Right lobe of liver (tissue), 6 donors: Measurements from ENCODE around the gene PLCL1. TPM values are rescaled to one million over a fixed set of nuclear protein-coding genes. Genes with fewer than 3 reads are reported as not detected.
"Not testable (repeated sequence)": the region's sequence is repeated elsewhere in the genome, so short reads cannot be mapped to it uniquely, and the experiment has no call there.

Experiments used
- ATAC-seq, 4 donors: fragments of 200-7000 bp; cut with Tn5 transposase; one replicate each; pipeline ENCODE4 v1.9.1; 2020; ENCODE audit warnings: mild to moderate bottlenecking in 4 of 4, moderate library complexity in 4 of 4
- DNase-seq, 3 donors: peaks; one replicate each; pipeline ENCODE4 v3.0.0-alpha.2; 2020
- H3K27ac ChIP-seq, 3 donors: fragments of 200-600 bp; one replicate each; pipeline ENCODE4 v1.8.0; 2022
- H3K27me3 ChIP-seq, 2 donors: fragments of 200-600 bp; one replicate each; pipeline ENCODE4 v1.8.0; 2022
- H3K36me3 ChIP-seq, 4 donors: fragments of 200-600 bp; sonication (generic) in 1 of 4; one replicate each; pipeline versions ENCODE4 v1.5.1 to v1.8.0; 2017 to 2022; ENCODE audit warnings: control low read depth in 1 of 4
- H3K4me1 ChIP-seq, 4 donors: fragments of 200-600 bp; sonication (generic) in 1 of 4; one replicate each; pipeline versions ENCODE4 v1.5.1 to v1.8.0; 2017 to 2022; ENCODE audit warnings: control low read depth in 1 of 4
- H3K4me3 ChIP-seq, 3 donors: fragments of 200-600 bp; one replicate each; pipeline ENCODE4 v1.8.0; 2022
- H3K9me3 ChIP-seq, 4 donors: fragments of 200-600 bp; sonication (generic) in 1 of 4; one replicate each; pipeline versions ENCODE4 v1.5.1 to v1.8.0; 2017 to 2022; ENCODE audit warnings: control low read depth in 1 of 4
- POLR2A ChIP-seq: fragments of 450-650 bp; IDR thresholded peaks from one replicate; pipeline ENCODE4 v1.6.1; 2017; ENCODE audit warnings: antibody characterized with exemption, mild to moderate bottlenecking
- whole genome bisulfite sequencing: methylation state at CpG from one replicate; pipeline ENCODE4 v1.1.6; 2018; ENCODE audit warnings: low coverage, low lambda C conversion rate; ENCODE audit not compliant: insufficient coverage; ENCODE audit errors: missing lambda C conversion rate; 5-methylcytosine and 5-hydroxymethylcytosine counted together
- intact Hi-C, 2 donors: fragments of 100-400 bp; cut with DNase I; formaldehyde crosslinking; loops; one replicate each; pipeline versions ENCODE4 v1.11.2 to v1.14.1; 2022
- total RNA-seq, 6 experiments: library from RNA; depleted of rRNA in 2 of 6; stranded (reverse); fragments of >200 nt in 2 of 6; fragmentation: NEBNext Ultra II Directional in 3 of 6; extraction: Animal tissue kit (Norgen Biotek cat#: 25700) in 3 of 6; gene quantifications; one replicate each; pipeline versions ENCODE4 v1.1.0 to v1.2.4, GENCODE V29; 2016 to 2023
- TF ChIP-seq, protein P1 (sequence below), 4 donors: fragments of 200-600 bp in 3 of 4; fragments of 450-650 bp in 1 of 4; IDR thresholded peaks; one replicate each; pipeline versions ENCODE4 v1.5.1 to v1.8.0; 2016 to 2022; ENCODE audit warnings: antibody characterized with exemption in 4 of 4, mild to moderate bottlenecking in 2 of 4
- donor health status: DM: no; HTN: yes; CAD: no.
- donor health status: DM: no; HTN: no; CAD: no.
- donor health status: DM: no; HTN: no; CAD: no.
- donor health status: DM: no; HTN: yes; CAD: no.
- donor health status: DM: no; HTN: yes; CAD: no.

PLCL1 gene
- total RNA-seq, 6 experiments from 2014 or later, result 0.12 to 0.37 (median 0.24) TPM

DNA sequence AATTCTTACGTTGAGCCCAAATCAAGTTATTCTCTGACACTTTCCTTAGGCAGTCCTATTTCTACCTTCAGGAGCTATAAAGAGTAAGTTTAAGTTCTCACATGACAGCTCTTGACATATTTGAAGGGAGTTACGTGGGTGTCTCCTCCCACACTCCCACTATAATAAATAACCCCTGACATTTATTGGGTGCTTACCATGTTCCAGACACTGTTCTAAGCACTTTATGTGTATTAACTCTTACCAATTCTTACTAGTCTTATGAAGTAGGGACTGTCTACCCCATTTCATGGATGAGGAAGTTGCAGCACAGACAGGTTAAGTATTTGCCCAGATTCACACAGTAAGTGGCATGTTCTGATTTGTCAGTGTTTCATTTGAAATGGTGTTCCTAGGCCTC lies 17.9 kb downstream of the PLCL1 start:
- Histone ChIP-seq H3K4me1 (no peaks in the 10 kb centered on the region), H3K27ac (no peak overlapping the region), H3K27me3 (no peaks in the 10 kb centered on the region), H3K36me3 (no peaks in the 10 kb centered on the region), H3K9me3 (no peaks in the 10 kb centered on the region), H3K4me3 (no peak overlapping the region)
- ATAC-seq (no peak), DNase-seq (no peak)
- WGBS, result 73% methylated on average over 2 of the region's 2 CpGs
- TF ChIP-seq, protein P1, sequence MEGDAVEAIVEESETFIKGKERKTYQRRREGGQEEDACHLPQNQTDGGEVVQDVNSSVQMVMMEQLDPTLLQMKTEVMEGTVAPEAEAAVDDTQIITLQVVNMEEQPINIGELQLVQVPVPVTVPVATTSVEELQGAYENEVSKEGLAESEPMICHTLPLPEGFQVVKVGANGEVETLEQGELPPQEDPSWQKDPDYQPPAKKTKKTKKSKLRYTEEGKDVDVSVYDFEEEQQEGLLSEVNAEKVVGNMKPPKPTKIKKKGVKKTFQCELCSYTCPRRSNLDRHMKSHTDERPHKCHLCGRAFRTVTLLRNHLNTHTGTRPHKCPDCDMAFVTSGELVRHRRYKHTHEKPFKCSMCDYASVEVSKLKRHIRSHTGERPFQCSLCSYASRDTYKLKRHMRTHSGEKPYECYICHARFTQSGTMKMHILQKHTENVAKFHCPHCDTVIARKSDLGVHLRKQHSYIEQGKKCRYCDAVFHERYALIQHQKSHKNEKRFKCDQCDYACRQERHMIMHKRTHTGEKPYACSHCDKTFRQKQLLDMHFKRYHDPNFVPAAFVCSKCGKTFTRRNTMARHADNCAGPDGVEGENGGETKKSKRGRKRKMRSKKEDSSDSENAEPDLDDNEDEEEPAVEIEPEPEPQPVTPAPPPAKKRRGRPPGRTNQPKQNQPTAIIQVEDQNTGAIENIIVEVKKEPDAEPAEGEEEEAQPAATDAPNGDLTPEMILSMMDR (IDR thresholded peaks at IDR 0.05), result no peak
- no peak for TF ChIP-seq POLR2A
- intact Hi-C loops, result no loop called here

DNA sequence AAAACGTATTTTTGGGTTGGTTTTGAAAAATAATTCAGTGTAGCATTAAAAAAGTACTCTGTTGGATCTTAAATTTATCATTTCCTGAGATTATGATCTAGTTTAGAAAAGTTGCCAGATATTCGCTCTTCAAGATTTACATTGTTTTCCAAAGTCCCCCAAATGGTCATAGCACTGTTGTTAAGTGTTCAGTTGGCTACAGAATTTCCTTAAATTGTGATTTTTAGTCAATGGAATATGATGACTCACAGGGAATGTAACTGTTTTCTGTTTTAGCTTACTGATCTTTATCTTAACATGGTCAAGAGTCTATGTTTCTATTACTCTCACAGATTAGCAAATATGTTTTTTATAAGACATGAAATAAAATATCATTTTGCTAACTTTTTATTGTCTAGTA lies 23.2 kb downstream of the PLCL1 start:
- Histone ChIP-seq H3K27me3 (no peaks in the 10 kb centered on the region), H3K4me1 (no peaks in the 10 kb centered on the region), H3K4me3 (no peak overlapping the region), H3K9me3 (peaks cover 0 to 2% (median 0%) of the 10 kb centered on the region in 4 donors), H3K27ac (no peak overlapping the region), H3K36me3 (no peaks in the 10 kb centered on the region)
- no peak for TF ChIP-seq POLR2A
- TF ChIP-seq, protein P1 (IDR thresholded peaks at IDR 0.05), result no peak
- 48% methylated on average over 2 of the region's 2 CpGs for WGBS
- ATAC-seq (no peak), DNase-seq (no peak)
- intact Hi-C loops, result no loop called here

DNA sequence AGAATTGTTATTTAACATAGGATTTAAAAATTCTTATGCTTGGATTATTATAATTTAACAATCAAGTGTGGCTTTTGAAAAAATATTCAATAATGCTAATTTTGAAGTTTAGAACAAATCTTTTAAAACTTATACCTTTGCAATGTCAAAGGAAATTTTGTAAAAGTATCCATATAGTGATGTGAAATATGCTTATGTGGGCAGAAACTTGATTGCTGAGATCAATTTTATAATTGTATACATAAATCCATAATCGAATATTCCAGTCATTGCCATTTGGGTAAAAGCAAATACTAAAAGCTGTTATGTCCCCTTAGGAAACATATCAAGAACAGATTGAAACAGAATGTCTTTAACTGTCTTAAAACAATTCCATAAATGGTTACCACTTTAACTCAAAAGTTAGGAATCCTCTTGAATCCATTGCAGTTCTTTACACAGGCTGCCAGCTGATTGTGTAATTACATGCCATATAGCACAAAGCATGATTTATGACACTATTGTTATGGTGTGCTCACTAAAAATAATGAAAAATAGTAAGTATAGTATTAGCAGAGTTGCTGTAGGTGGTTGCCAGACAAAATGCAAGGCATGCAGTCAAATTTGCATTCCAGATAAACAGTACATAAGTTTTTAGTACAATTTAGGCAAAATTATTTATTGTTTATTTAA lies 24.2 kb downstream of the PLCL1 start:
- DNase-seq (no peak), ATAC-seq (no peak)
- intact Hi-C loops, result no loop called here
- Histone ChIP-seq H3K27me3 (no peaks in the 10 kb centered on the region), H3K9me3 (peaks cover 0 to 2% (median 0%) of the 10 kb centered on the region in 4 donors), H3K4me1 (no peaks in the 10 kb centered on the region), H3K27ac (no peak overlapping the region), H3K36me3 (no peaks in the 10 kb centered on the region), H3K4me3 (no peak overlapping the region)
- 33% methylated on average over 1 of the region's 1 CpG for WGBS
- TF ChIP-seq POLR2A, result no peak
- TF ChIP-seq, protein P1 (IDR thresholded peaks at IDR 0.05), result no peak

DNA sequence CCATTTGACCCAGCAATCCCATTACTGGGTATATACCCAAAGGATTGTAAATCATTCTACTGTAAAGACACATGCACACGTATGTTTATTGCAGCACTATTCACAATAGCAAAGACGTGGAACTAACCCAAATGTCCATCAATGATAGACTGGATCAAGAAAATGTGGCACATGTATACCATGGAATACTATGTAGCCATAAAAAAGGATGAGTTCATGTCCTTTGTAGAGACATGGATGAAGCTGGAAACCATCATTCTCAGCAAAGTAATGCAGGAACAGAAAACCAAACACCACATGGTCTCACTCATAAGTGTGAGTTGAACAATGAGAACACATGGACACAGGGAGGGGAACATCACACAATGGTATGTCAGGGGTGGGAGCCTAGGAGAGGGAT lies 30.4 kb downstream of the PLCL1 start:
- ATAC-seq, H3K36me3 ChIP-seq, H3K4me1 ChIP-seq, H3K4me3 ChIP-seq, DNase-seq, H3K27me3 ChIP-seq, intact Hi-C loops, H3K27ac ChIP-seq, H3K9me3 ChIP-seq: not testable (repeated sequence)
- 75% methylated on average over 2 of the region's 2 CpGs for WGBS

DNA sequence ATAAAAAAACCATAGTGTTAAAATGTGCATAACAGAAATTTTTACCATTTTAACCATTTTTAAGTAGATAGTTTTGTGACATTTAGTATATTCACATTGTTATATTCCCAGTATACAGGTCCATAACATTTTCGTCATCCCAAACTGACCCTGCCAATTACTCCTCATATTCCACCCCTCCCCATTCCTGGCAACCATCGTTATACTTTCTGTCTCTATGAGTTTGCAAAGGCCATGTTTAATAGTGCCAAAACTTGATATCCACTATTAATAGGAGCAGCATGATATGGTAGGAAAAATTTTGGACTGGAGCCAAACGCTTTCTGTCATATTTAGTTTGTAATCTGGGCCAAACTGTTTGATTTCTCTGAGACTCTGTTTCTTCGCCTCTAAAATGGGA lies 30.9 kb downstream of the PLCL1 start:
- DNase-seq, result no peak

More for the DNA sequence above, 30.9 kb downstream of the PLCL1 start:
- no peak for ATAC-seq
- H3K9me3 ChIP-seq, result peaks cover 0 to 2% (median 0%) of the 10 kb centered on the region in 4 donors
- no peak overlapping the region for H3K27ac ChIP-seq
- intact Hi-C loops, result no loop called here
- 37% methylated on average over 4 of the region's 4 CpGs for WGBS
- TF ChIP-seq, protein P1 (IDR thresholded peaks at IDR 0.05), result no peak
- TF ChIP-seq POLR2A, result no peak
- H3K27me3 ChIP-seq, result no peaks in the 10 kb centered on the region
- H3K4me3 ChIP-seq, result no peak overlapping the region
- no peaks in the 10 kb centered on the region for H3K4me1 ChIP-seq
- H3K36me3 ChIP-seq, result no peaks in the 10 kb centered on the region
